ENCODE results near the gene PID1. TPM values are rescaled to one million over a fixed set of nuclear protein-coding genes. Genes with fewer than 3 reads are reported as not detected.
A peak's percentile ranks its signal among the peaks of the same experiment; 100 is the strongest.

The PID1 gene
- total RNA-seq, 1 experiment from 2014 or later = 2.6 TPM

DNA sequence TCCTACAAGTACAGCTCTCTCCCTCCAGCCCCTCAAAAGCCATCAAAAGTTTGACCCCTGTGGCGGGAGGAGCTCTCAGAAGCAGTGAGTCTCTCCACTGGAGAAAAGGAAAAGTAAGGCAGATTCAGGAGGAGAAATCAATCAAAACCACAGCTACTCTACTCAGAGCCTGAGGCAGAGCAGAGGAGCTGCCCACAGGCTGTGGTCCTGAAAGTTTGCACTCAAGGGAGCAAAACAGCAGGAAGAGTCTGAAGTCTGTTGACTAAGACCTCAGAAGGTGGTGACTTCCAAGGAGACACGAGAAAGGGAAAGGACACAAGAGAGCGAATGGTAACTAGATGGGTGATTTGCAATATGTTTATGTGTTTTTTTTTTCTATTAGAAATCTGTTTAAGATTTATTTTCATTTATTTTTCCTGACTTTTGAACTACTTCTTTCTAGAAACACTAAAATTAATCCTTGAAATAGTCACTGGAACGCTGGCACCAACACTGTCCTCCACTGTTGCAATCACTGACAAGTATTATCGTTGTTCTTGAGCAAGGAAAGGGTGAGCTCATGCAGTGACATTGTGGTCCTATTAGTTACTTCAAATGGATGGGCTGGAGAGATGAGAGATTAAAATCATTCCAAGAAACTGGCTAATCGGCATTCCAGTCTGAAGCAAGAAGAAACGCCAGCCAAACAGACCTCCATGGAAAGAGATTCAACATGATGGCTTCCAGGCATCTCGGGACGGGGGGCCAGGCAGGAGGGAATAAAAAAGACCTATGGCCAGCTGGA, 35.8 kb downstream of the PID1 start:
- H3K4me3 Mint-ChIP-seq = no peak overlapping the region
- H3K27me3 Mint-ChIP-seq (ENCODE audit: low read depth) = no peaks in the 10 kb centered on the region
- CTCF ChIA-PET = interaction anchor here (1.2 to 1.4 kb wide), 2 partner anchors 25 to 34 kb away, joined by 3 read pairs; no protein-coding TSS in a partner anchor
- peaks cover 5% of the 10 kb centered on the region for H3K36me3 Mint-ChIP-seq
- POLR2A ChIA-PET = no interaction called here
- peak; percentile 87 for ATAC-seq
- DNase-seq (ENCODE audit: low spot score) = peak; percentile 26
- peaks cover 15% of the 10 kb centered on the region for H3K9me3 Mint-ChIP-seq
- no peak overlapping the region for H3K27ac Mint-ChIP-seq
- no peaks in the 10 kb centered on the region for H3K4me1 Mint-ChIP-seq
- no peak for TF ChIP-seq TEAD1 (CRISPR knock-in tag; IDR thresholded peaks at IDR 0.05)
- no peak for TF ChIP-seq ATF1 (CRISPR knock-in tag; IDR thresholded peaks at IDR 0.05)
- TF ChIP-seq ZNF423 (CRISPR knock-in tag; IDR thresholded peaks at IDR 0.05) = no peak
- TF ChIP-seq EMX1 (CRISPR knock-in tag; IDR thresholded peaks at IDR 0.05) = no peak
- TF ChIP-seq ETV6 (CRISPR knock-in tag; IDR thresholded peaks at IDR 0.05) = no peak
- no peak for TF ChIP-seq E2F5 (CRISPR knock-in tag; IDR thresholded peaks at IDR 0.05)
- TF ChIP-seq, protein P1, sequence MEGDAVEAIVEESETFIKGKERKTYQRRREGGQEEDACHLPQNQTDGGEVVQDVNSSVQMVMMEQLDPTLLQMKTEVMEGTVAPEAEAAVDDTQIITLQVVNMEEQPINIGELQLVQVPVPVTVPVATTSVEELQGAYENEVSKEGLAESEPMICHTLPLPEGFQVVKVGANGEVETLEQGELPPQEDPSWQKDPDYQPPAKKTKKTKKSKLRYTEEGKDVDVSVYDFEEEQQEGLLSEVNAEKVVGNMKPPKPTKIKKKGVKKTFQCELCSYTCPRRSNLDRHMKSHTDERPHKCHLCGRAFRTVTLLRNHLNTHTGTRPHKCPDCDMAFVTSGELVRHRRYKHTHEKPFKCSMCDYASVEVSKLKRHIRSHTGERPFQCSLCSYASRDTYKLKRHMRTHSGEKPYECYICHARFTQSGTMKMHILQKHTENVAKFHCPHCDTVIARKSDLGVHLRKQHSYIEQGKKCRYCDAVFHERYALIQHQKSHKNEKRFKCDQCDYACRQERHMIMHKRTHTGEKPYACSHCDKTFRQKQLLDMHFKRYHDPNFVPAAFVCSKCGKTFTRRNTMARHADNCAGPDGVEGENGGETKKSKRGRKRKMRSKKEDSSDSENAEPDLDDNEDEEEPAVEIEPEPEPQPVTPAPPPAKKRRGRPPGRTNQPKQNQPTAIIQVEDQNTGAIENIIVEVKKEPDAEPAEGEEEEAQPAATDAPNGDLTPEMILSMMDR (IDR thresholded peaks at IDR 0.05) = no peak

GRCh38 chr2:229231885-229232284, 39.2 kb downstream of the PID1 start:
- POLR2A ChIA-PET = no interaction called here
- no peaks in the 10 kb centered on the region for H3K36me3 Mint-ChIP-seq
- no peak for DNase-seq (ENCODE audit: low spot score)

More at GRCh38 chr2:229231885-229232284, 39.2 kb downstream of the PID1 start:
- no peak for TF ChIP-seq KAT7 (CRISPR knock-in tag; IDR thresholded peaks at IDR 0.05; ENCODE audit: borderline replicate concordance)
- TF ChIP-seq PRRX2 (CRISPR knock-in tag; IDR thresholded peaks at IDR 0.05) = no peak
- no peak for TF ChIP-seq ERG (CRISPR knock-in tag; IDR thresholded peaks at IDR 0.05)
- TF ChIP-seq ZNF671 (CRISPR knock-in tag; IDR thresholded peaks at IDR 0.05) = no peak
- no peak for TF ChIP-seq ZBTB43 (CRISPR knock-in tag; IDR thresholded peaks at IDR 0.05)
- TF ChIP-seq CDX4 (CRISPR knock-in tag; IDR thresholded peaks at IDR 0.05; ENCODE audit: borderline replicate concordance) = no peak
- no peak for TF ChIP-seq ARID4B (CRISPR knock-in tag; IDR thresholded peaks at IDR 0.05; ENCODE audit: borderline replicate concordance)
- H3K4me1 Mint-ChIP-seq = no peaks in the 10 kb centered on the region
- H3K9me3 Mint-ChIP-seq = no peaks in the 10 kb centered on the region
- H3K4me3 Mint-ChIP-seq = no peak overlapping the region
- CTCF ChIA-PET = no interaction called here
- H3K27ac Mint-ChIP-seq = no peak overlapping the region
- H3K27me3 Mint-ChIP-seq (ENCODE audit: low read depth) = no peaks in the 10 kb centered on the region
- ATAC-seq = no peak
